COR-L47 (cell line): ENCODE measurements around the gene ETAA1.

ENCODE experiments used
- DNase-seq: peaks from one replicate; lab custom pipeline; 2025; lab: John Stamatoyannopoulos, UW

The ETAA1 gene

GRCh38 chr2:67437114-67437513, 40.0 kb downstream of the ETAA1 start:
- DNase-seq: no peak

GRCh38 chr2:67438337-67438736, 41.2 kb downstream of the ETAA1 start:
- no peak for DNase-seq

- no peak for DNase-seq
Measured at GRCh38 chr2:67445652-67446268, 48.6 kb downstream of the ETAA1 start.

- peak; percentile 76 for DNase-seq
Measured at GRCh38 chr2:67446491-67446911, 49.4 kb downstream of the ETAA1 start.

- DNase-seq: no peak
Measured at GRCh38 chr2:67448648-67449047, 51.5 kb downstream of the ETAA1 start.

GRCh38 chr2:67451086-67451832, 54.1 kb downstream of the ETAA1 start:
- peak; percentile 67 for DNase-seq

GRCh38 chr2:67453310-67453709, 56.2 kb downstream of the ETAA1 start:
- DNase-seq: no peak

- DNase-seq: no peak
Measured at GRCh38 chr2:67455219-67456142, 58.3 kb downstream of the ETAA1 start.

GRCh38 chr2:67456428-67456827, 59.3 kb downstream of the ETAA1 start:
- DNase-seq: no peak

GRCh38 chr2:67457699-67458098, 60.6 kb downstream of the ETAA1 start:
- no peak for DNase-seq

- DNase-seq: no peak
Measured at GRCh38 chr2:67459761-67460160, 62.6 kb downstream of the ETAA1 start.
